Activated gamma-delta T cell treated with Interleukin-2 at 50 U/mL for 16 hours (primary cell): ENCODE measurements around the gene APOBEC3A.
"Not testable (repeated sequence)": the region's sequence is repeated elsewhere in the genome, so short reads cannot be mapped to it uniquely, and the experiment has no call there.

Experiments used
- DNase-seq: peaks from one replicate; pipeline ENCODE4 v3.0.0-alpha.2; 2020

APOBEC3A gene

GRCh38 chr22:38960673-38961072 is 3.3 kb downstream of the APOBEC3A start:
- DNase-seq, result not testable (repeated sequence)

GRCh38 chr22:38963291-38963738 is 5.9 kb downstream of the APOBEC3A start:
- DNase-seq, result not testable (repeated sequence)

- no peak for DNase-seq
Measured at GRCh38 chr22:38963872-38964271, 6.5 kb downstream of the APOBEC3A start.

- DNase-seq, result no peak
Measured at GRCh38 chr22:38964306-38964705, 6.9 kb downstream of the APOBEC3A start.

GRCh38 chr22:38964989-38965388 is 7.6 kb downstream of the APOBEC3A start:
- no peak for DNase-seq

- DNase-seq, result no peak
Measured at GRCh38 chr22:38965614-38966379, 8.4 kb downstream of the APOBEC3A start.

- no peak for DNase-seq
Measured at GRCh38 chr22:38966380-38966702, 8.9 kb downstream of the APOBEC3A start.

GRCh38 chr22:38966942-38967341 is 9.5 kb downstream of the APOBEC3A start:
- no peak for DNase-seq

- DNase-seq, result no peak
Measured at GRCh38 chr22:38967451-38968450, 10.3 kb downstream of the APOBEC3A start.

GRCh38 chr22:38968801-38969200 is 11.4 kb downstream of the APOBEC3A start:
- no peak for DNase-seq

- no peak for DNase-seq
Measured at GRCh38 chr22:38970551-38970950, 13.1 kb downstream of the APOBEC3A start.

- no peak for DNase-seq
Measured at GRCh38 chr22:38971202-38971601, 13.8 kb downstream of the APOBEC3A start.

- DNase-seq, result no peak
Measured at GRCh38 chr22:38971791-38972190, 14.4 kb downstream of the APOBEC3A start.

- no peak for DNase-seq
Measured at GRCh38 chr22:38972558-38972957, 15.1 kb downstream of the APOBEC3A start.

- peak; percentile 57 for DNase-seq
Measured at GRCh38 chr22:38973289-38974169, 16.1 kb downstream of the APOBEC3A start.

- no peak for DNase-seq
Measured at GRCh38 chr22:38974170-38974825, 16.9 kb downstream of the APOBEC3A start.

- no peak for DNase-seq
Measured at GRCh38 chr22:38974826-38975175, 17.4 kb downstream of the APOBEC3A start.

- DNase-seq, result not testable (repeated sequence)
Measured at GRCh38 chr22:38977289-38977688, 19.9 kb downstream of the APOBEC3A start.

- not testable (repeated sequence) for DNase-seq
Measured at GRCh38 chr22:38980587-38980986, 23.2 kb downstream of the APOBEC3A start.

- DNase-seq, result no peak
Measured at GRCh38 chr22:38981005-38981991, 23.9 kb downstream of the APOBEC3A start.
